BLaER1 treated with 17β-estradiol and CSF1 and Interleukin-3, amounts not matched to agents 10 nM and 100 nM (cell line): ENCODE data around the gene USH2A.

ENCODE experiments used
- H3K27ac ChIP-seq, 11 experiments: shearing (Covaris generic); formaldehyde crosslinking; 2 replicates each; pipeline ENCODE4 v1.8.1; 2022
- H3K27me3 ChIP-seq, 11 experiments: shearing (Covaris generic); formaldehyde crosslinking; 2 replicates each; pipeline ENCODE4 v1.8.1; 2022
- H3K36me3 ChIP-seq, 11 experiments: shearing (Covaris generic); formaldehyde crosslinking; 2 replicates each; pipeline ENCODE4 v1.8.1; 2022
- H3K4me1 ChIP-seq, 10 experiments: shearing (Covaris generic); formaldehyde crosslinking; 2 replicates each; pipeline ENCODE4 v1.8.1; 2022
- H3K4me2 ChIP-seq, 11 experiments: shearing (Covaris generic); formaldehyde crosslinking; 2 replicates each; pipeline ENCODE4 v1.8.1; 2022
- H3K4me3 ChIP-seq, 10 experiments: shearing (Covaris generic); formaldehyde crosslinking; 2 replicates each; pipeline ENCODE4 v1.8.1; 2022
- H3K9ac ChIP-seq, 11 experiments: shearing (Covaris generic); formaldehyde crosslinking; 2 replicates each; pipeline ENCODE4 v1.8.1; 2022
- H3K9me3 ChIP-seq, 11 experiments: shearing (Covaris generic); formaldehyde crosslinking; replicated peaks in 1 of 11; 2 replicates each; pipeline ENCODE4 v1.8.1; 2022
- H4K20me1 ChIP-seq, 11 experiments: shearing (Covaris generic); formaldehyde crosslinking; 2 replicates each; pipeline ENCODE4 v1.8.1; 2022
- Cebpa-rat ChIP-seq, 11 experiments: shearing (Covaris generic); IDR thresholded peaks; 2 replicates each; pipeline ENCODE4 v1.8.1; 2022

The USH2A gene

GRCh38 chr1:215797859-215798258, 625.4 kb downstream of the USH2A start:
- Histone ChIP-seq H3K9ac (no peak overlapping the region), H3K4me3 (no peak overlapping the region), H3K36me3 (no peaks in the 10 kb centered on the region), H3K27ac (no peak overlapping the region), H3K9me3 (no peaks in the 10 kb centered on the region), H3K27me3 (no peaks in the 10 kb centered on the region), H3K4me1 (peaks cover 0 to 10% (median 0%) of the 10 kb centered on the region in 10 experiments; a peak in 4 of 20 replicates), H3K4me2 (peak overlapping the region in 2 of 11 experiments; percentile 12 to 42; a peak in 3 of 22 replicates), H4K20me1 (no peaks in the 10 kb centered on the region)
- TF ChIP-seq Cebpa-rat (IDR thresholded peaks at IDR 0.05) = no peak

- H3K4me2 ChIP-seq = no peak overlapping the region
- H3K27me3 ChIP-seq = no peaks in the 10 kb centered on the region
- H4K20me1 ChIP-seq = no peaks in the 10 kb centered on the region
- TF ChIP-seq Cebpa-rat (IDR thresholded peaks at IDR 0.05) = no peak
- H3K27ac ChIP-seq = no peak overlapping the region
- H3K4me1 ChIP-seq = peaks cover 0 to 6% (median 0%) of the 10 kb centered on the region in 10 experiments; a peak in 4 of 20 replicates
- no peaks in the 10 kb centered on the region for H3K9me3 ChIP-seq
- H3K9ac ChIP-seq = no peak overlapping the region
- H3K36me3 ChIP-seq = no peaks in the 10 kb centered on the region
- H3K4me3 ChIP-seq = no peak overlapping the region
These were observed 629.1 kb downstream of the USH2A start for GRCh38 chr1:215794156-215794555.

- no peak overlapping the region for H3K27ac ChIP-seq
- no peaks in the 10 kb centered on the region for H3K27me3 ChIP-seq
- H3K4me2 ChIP-seq = no peak overlapping the region
- peaks cover 0 to 5% (median 0%) of the 10 kb centered on the region in 10 experiments; a peak in 4 of 20 replicates for H3K4me1 ChIP-seq
- no peak overlapping the region for H3K4me3 ChIP-seq
- no peaks in the 10 kb centered on the region for H3K36me3 ChIP-seq
- H4K20me1 ChIP-seq = no peaks in the 10 kb centered on the region
- no peak for TF ChIP-seq Cebpa-rat (IDR thresholded peaks at IDR 0.05)
- no peak overlapping the region for H3K9ac ChIP-seq
- no peaks in the 10 kb centered on the region for H3K9me3 ChIP-seq
These were observed 630.1 kb downstream of the USH2A start for GRCh38 chr1:215793180-215793579.

- Histone ChIP-seq H3K9me3 (no peaks in the 10 kb centered on the region), H3K27me3 (no peaks in the 10 kb centered on the region), H3K36me3 (no peaks in the 10 kb centered on the region), H3K4me1 (no peaks in the 10 kb centered on the region), H3K9ac (no peak overlapping the region), H3K4me3 (no peak overlapping the region), H4K20me1 (no peaks in the 10 kb centered on the region), H3K27ac (no peak overlapping the region), H3K4me2 (no peak overlapping the region)
- no peak for TF ChIP-seq Cebpa-rat (IDR thresholded peaks at IDR 0.05)
These were observed 630.8 kb downstream of the USH2A start for GRCh38 chr1:215792446-215792845.

- H3K27ac ChIP-seq = no peak overlapping the region
- no peak overlapping the region for H3K4me3 ChIP-seq
- H3K9me3 ChIP-seq = no peaks in the 10 kb centered on the region
- no peaks in the 10 kb centered on the region for H3K27me3 ChIP-seq
- H3K4me1 ChIP-seq = no peaks in the 10 kb centered on the region
- H3K9ac ChIP-seq = no peak overlapping the region
- H4K20me1 ChIP-seq = no peaks in the 10 kb centered on the region
- H3K4me2 ChIP-seq = no peak overlapping the region
- no peaks in the 10 kb centered on the region for H3K36me3 ChIP-seq
- TF ChIP-seq Cebpa-rat (IDR thresholded peaks at IDR 0.05) = no peak
These were observed 633.3 kb downstream of the USH2A start for GRCh38 chr1:215789981-215790380.

- Histone ChIP-seq H3K27me3 (no peaks in the 10 kb centered on the region), H3K4me1 (peaks cover 0 to 10% (median 0%) of the 10 kb centered on the region in 10 experiments; a peak in 2 of 20 replicates), H3K4me3 (no peak overlapping the region), H3K36me3 (no peaks in the 10 kb centered on the region), H3K9me3 (no peaks in the 10 kb centered on the region), H3K4me2 (no peak overlapping the region), H3K27ac (no peak overlapping the region), H3K9ac (no peak overlapping the region), H4K20me1 (no peaks in the 10 kb centered on the region)
- no peak for TF ChIP-seq Cebpa-rat (IDR thresholded peaks at IDR 0.05)
These were observed 636.3 kb downstream of the USH2A start for GRCh38 chr1:215786997-215787396.

- Histone ChIP-seq H3K36me3 (no peaks in the 10 kb centered on the region), H3K4me1 (peaks cover 0 to 13% (median 0%) of the 10 kb centered on the region in 10 experiments; a peak in 2 of 20 replicates), H3K4me2 (no peak overlapping the region), H4K20me1 (no peaks in the 10 kb centered on the region), H3K27ac (no peak overlapping the region), H3K4me3 (no peak overlapping the region), H3K27me3 (no peaks in the 10 kb centered on the region), H3K9ac (no peak overlapping the region), H3K9me3 (no peaks in the 10 kb centered on the region)
- TF ChIP-seq Cebpa-rat (IDR thresholded peaks at IDR 0.05) = no peak
These were observed 642.6 kb downstream of the USH2A start for GRCh38 chr1:215780641-215781040.

- Histone ChIP-seq H3K27ac (no peak overlapping the region), H3K9ac (no peak overlapping the region), H3K4me2 (no peak overlapping the region), H4K20me1 (no peaks in the 10 kb centered on the region), H3K9me3 (no peaks in the 10 kb centered on the region), H3K36me3 (no peaks in the 10 kb centered on the region), H3K4me1 (peaks cover 0 to 13% (median 0%) of the 10 kb centered on the region in 10 experiments; a peak in 2 of 20 replicates), H3K27me3 (no peaks in the 10 kb centered on the region), H3K4me3 (no peak overlapping the region)
- no peak for TF ChIP-seq Cebpa-rat (IDR thresholded peaks at IDR 0.05)
These were observed 643.1 kb downstream of the USH2A start for GRCh38 chr1:215780139-215780538.

GRCh38 chr1:215779729-215780128, 643.5 kb downstream of the USH2A start:
- no peak for TF ChIP-seq Cebpa-rat (IDR thresholded peaks at IDR 0.05)
- H3K9me3 ChIP-seq = no peaks in the 10 kb centered on the region
- H3K4me3 ChIP-seq = no peak overlapping the region
- H4K20me1 ChIP-seq = no peaks in the 10 kb centered on the region
- H3K27ac ChIP-seq = no peak overlapping the region
- no peak overlapping the region for H3K4me2 ChIP-seq
- H3K36me3 ChIP-seq = no peaks in the 10 kb centered on the region
- H3K4me1 ChIP-seq = peaks cover 0 to 13% (median 0%) of the 10 kb centered on the region in 10 experiments; a peak in 2 of 20 replicates
- H3K9ac ChIP-seq = no peak overlapping the region
- H3K27me3 ChIP-seq = no peaks in the 10 kb centered on the region

GRCh38 chr1:215777370-215777925, 645.8 kb downstream of the USH2A start:
- Histone ChIP-seq H3K9me3 (no peaks in the 10 kb centered on the region), H3K27me3 (no peaks in the 10 kb centered on the region), H3K4me3 (no peak overlapping the region), H4K20me1 (no peaks in the 10 kb centered on the region), H3K4me2 (no peak overlapping the region), H3K36me3 (no peaks in the 10 kb centered on the region), H3K9ac (no peak overlapping the region), H3K27ac (no peak overlapping the region), H3K4me1 (peaks cover 0 to 8% (median 0%) of the 10 kb centered on the region in 10 experiments; a peak in 2 of 20 replicates)
- TF ChIP-seq Cebpa-rat (IDR thresholded peaks at IDR 0.05) = no peak
